ENCODE results near the gene TBC1D10A.

DNA sequence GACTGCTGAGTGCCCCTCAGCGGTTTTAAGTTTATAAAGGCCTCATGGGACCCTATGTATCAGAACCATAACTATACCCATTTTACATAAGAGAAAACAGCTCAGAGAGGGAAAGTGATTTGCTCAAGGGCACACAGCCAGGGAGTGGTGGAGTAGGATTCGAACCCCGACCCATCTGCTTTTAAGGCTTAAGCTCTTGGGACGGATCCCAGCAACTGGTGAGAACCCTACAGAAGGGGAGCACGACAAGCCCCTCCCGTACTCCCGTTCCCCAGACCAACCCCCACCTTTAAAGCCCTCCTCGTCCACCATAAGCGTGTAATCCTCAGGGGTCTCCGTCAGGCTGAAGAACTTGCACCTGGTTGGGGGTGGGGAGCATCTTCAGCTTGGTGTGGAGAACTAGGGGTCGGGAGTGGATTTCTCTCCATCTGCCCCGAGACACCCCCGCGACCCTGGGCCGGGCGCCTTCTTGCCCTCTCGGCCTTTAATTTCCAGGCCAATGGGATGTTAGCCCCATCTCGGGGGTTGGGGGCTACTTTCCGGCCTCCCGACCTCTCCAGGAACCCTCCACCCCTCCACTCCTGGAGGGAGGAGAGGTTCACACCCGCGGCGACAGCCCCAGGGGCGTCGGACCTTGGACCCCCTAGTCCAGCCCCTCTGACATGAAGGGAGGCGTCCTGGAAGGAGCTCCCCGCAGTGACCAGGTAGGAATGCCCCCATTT, 38.2 kb downstream of the TBC1D10A start:
- TF ChIP-seq CTCF (IDR thresholded peaks at IDR 0.05) (no peak), ZFX (IDR thresholded peaks at IDR 0.05; ENCODE audit: borderline replicate concordance) (no peak)

Measured in 22Rv1 (cell line).